Measurements from ENCODE around the gene TAS2R43.
"Not testable (repeated sequence)": the region's sequence is repeated elsewhere in the genome, so short reads cannot be mapped to it uniquely, and the experiment has no call there.

Gene TAS2R43

GRCh38 chr12:11092128-11092527 lies at the start of gene TAS2R43:
TSS of gene TAS2R43 (minus strand) at chr12:11092313. CDS start at chr12:11092229, 84 bp downstream.
- DNase-seq: no peak

GRCh38 chr12:11136075-11136474 lies 44.0 kb upstream of the TAS2R43 start:
- DNase-seq: no peak

GRCh38 chr12:11134305-11134704 lies 42.2 kb upstream of the TAS2R43 start, which contains the start of gene TAS2R30:
TSS of gene TAS2R30 (minus strand) at chr12:11134644. CDS start at chr12:11134244, 400 bp downstream.
- DNase-seq: no peak

GRCh38 chr12:11133816-11134215 lies 41.7 kb upstream of the TAS2R43 start:
- DNase-seq: no peak

- no peak for DNase-seq
Measured at GRCh38 chr12:11133162-11133561, 41.0 kb upstream of the TAS2R43 start.

GRCh38 chr12:11130999-11131398 lies 38.9 kb upstream of the TAS2R43 start:
- DNase-seq: no peak

GRCh38 chr12:11130382-11130781 lies 38.3 kb upstream of the TAS2R43 start:
- no peak for DNase-seq

- not testable (repeated sequence) for DNase-seq
Measured at GRCh38 chr12:11114130-11114529, 22.0 kb upstream of the TAS2R43 start.

- DNase-seq: not testable (repeated sequence)
Measured at GRCh38 chr12:11111213-11111612, 19.1 kb upstream of the TAS2R43 start.

GRCh38 chr12:11108862-11109261 lies 16.7 kb upstream of the TAS2R43 start:
- DNase-seq: no peak

GRCh38 chr12:11107719-11108118 lies 15.6 kb upstream of the TAS2R43 start:
- DNase-seq: no peak

- DNase-seq: no peak
Measured at GRCh38 chr12:11106288-11106687, 14.2 kb upstream of the TAS2R43 start.

GRCh38 chr12:11105546-11105945 lies 13.4 kb upstream of the TAS2R43 start:
- DNase-seq: no peak

- not testable (repeated sequence) for DNase-seq
Measured at GRCh38 chr12:11094910-11095309, 2.8 kb upstream of the TAS2R43 start.

- no peak for DNase-seq
Measured at GRCh38 chr12:11089246-11089645, 2.9 kb downstream of the TAS2R43 start.

- DNase-seq: no peak
Measured at GRCh38 chr12:11085419-11085818, 6.7 kb downstream of the TAS2R43 start.

- no peak for DNase-seq
Measured at GRCh38 chr12:11081987-11082386, 10.1 kb downstream of the TAS2R43 start.

- DNase-seq: no peak
Measured at GRCh38 chr12:11078246-11078645, 13.9 kb downstream of the TAS2R43 start.

GRCh38 chr12:11075642-11076041 lies 16.5 kb downstream of the TAS2R43 start:
- no peak for DNase-seq

- DNase-seq: no peak
Measured at GRCh38 chr12:11071414-11071813, 20.7 kb downstream of the TAS2R43 start.

GRCh38 chr12:11070999-11071398 lies 21.1 kb downstream of the TAS2R43 start:
- DNase-seq: no peak

GRCh38 chr12:11069854-11070365 lies 22.2 kb downstream of the TAS2R43 start:
- DNase-seq: no peak

- DNase-seq: no peak
Measured at GRCh38 chr12:11067514-11067913, 24.6 kb downstream of the TAS2R43 start.

- not testable (repeated sequence) for DNase-seq
Measured at GRCh38 chr12:11062194-11062593, 29.9 kb downstream of the TAS2R43 start, which contains the start of gene TAS2R46. TSS of gene TAS2R46 (minus strand) at chr12:11062294. CDS start at chr12:11062294, 0 bp downstream.

GRCh38 chr12:11059784-11060183 lies 32.3 kb downstream of the TAS2R43 start:
- DNase-seq: no peak

All from DMS 273 treated with DMSO at 0.1 percent for 48 hours (cell line).